ENCODE results near the gene PNKD. TPM values are rescaled to one million over a fixed set of nuclear protein-coding genes. Genes with fewer than 3 reads are reported as not detected.

Gene PNKD
- total and polyA plus RNA-seq, 10 of the 15 experiments (the other 5 are each of a cell fraction or from before 2014, with no cell fraction given), result 27.2 to 106 (median 61.3) TPM

DNA sequence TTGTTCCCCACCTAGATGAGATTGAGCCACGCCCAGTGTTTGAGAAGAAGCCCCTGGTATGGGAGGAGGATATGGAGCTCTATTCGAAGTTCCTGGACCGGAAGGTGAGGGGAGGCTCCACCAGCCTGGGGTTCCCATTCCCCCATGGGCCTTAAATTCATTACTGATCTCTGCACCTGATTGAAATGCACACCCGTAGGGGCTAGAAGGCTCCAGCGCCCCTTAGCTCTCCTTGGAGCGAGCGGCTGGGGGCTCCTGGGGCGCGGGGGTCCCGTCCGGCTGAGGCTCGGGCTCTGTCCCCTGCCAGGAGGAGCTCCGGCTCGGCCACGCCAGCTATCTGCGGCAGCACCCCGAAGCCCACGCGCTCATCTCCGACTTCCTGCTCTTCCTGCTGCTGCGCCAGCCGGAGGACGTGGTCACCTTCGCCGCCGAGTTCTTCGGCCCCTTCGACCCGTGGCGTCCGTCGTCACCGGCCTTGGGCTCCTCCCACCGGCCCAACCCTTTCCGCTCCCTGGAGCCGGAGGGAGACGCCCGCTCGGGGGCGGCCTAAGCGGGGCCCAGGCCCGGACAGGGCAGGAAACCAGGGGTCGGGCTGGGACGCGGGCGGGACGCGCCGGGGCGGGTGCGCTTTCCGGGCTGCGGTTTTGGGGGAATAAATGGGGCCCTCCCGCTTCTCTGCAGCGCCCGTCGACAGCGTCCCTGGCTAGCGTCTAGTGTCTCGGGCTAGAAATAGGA, 97.3 kb downstream of the PNKD start (continued):
- TF ChIP-seq, protein P1, sequence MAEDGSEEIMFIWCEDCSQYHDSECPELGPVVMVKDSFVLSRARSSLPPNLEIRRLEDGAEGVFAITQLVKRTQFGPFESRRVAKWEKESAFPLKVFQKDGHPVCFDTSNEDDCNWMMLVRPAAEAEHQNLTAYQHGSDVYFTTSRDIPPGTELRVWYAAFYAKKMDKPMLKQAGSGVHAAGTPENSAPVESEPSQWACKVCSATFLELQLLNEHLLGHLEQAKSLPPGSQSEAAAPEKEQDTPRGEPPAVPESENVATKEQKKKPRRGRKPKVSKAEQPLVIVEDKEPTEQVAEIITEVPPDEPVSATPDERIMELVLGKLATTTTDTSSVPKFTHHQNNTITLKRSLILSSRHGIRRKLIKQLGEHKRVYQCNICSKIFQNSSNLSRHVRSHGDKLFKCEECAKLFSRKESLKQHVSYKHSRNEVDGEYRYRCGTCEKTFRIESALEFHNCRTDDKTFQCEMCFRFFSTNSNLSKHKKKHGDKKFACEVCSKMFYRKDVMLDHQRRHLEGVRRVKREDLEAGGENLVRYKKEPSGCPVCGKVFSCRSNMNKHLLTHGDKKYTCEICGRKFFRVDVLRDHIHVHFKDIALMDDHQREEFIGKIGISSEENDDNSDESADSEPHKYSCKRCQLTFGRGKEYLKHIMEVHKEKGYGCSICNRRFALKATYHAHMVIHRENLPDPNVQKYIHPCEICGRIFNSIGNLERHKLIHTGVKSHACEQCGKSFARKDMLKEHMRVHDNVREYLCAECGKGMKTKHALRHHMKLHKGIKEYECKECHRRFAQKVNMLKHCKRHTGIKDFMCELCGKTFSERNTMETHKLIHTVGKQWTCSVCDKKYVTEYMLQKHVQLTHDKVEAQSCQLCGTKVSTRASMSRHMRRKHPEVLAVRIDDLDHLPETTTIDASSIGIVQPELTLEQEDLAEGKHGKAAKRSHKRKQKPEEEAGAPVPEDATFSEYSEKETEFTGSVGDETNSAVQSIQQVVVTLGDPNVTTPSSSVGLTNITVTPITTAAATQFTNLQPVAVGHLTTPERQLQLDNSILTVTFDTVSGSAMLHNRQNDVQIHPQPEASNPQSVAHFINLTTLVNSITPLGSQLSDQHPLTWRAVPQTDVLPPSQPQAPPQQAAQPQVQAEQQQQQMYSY (CRISPR knock-in tag; IDR thresholded peaks at IDR 0.05), result no peak
- TF ChIP-seq, protein P2, sequence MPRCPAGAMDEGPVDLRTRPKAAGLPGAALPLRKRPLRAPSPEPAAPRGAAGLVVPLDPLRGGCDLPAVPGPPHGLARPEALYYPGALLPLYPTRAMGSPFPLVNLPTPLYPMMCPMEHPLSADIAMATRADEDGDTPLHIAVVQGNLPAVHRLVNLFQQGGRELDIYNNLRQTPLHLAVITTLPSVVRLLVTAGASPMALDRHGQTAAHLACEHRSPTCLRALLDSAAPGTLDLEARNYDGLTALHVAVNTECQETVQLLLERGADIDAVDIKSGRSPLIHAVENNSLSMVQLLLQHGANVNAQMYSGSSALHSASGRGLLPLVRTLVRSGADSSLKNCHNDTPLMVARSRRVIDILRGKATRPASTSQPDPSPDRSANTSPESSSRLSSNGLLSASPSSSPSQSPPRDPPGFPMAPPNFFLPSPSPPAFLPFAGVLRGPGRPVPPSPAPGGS (IDR thresholded peaks at IDR 0.05; ENCODE audit: borderline replicate concordance, insufficient read depth, low read depth, low read length, poor library complexity, severe bottlenecking), result peak; percentile 82
- TF ChIP-seq RFX5 (IDR thresholded peaks at IDR 0.05; ENCODE audit: low read depth, low read length), result no peak
- TF ChIP-seq STAT3 (IDR thresholded peaks at IDR 0.05; ENCODE audit: low read depth, low read length), result no peak
- no peak for TF ChIP-seq SIN3A (IDR thresholded peaks at IDR 0.05; ENCODE audit: low read depth, low read length)
- TF ChIP-seq SP1 (IDR thresholded peaks at IDR 0.05; ENCODE audit: low read depth, low read length), result no peak
- peak in 1 of 2 experiments; percentile 45; a peak in 1 of 4 replicates for TF ChIP-seq BHLHE40 (IDR thresholded peaks at IDR 0.05; ENCODE audit: borderline replicate concordance in 1 of 2, low read depth in 2 of 2, low read length in 1 of 2)
- TF ChIP-seq, protein P3, sequence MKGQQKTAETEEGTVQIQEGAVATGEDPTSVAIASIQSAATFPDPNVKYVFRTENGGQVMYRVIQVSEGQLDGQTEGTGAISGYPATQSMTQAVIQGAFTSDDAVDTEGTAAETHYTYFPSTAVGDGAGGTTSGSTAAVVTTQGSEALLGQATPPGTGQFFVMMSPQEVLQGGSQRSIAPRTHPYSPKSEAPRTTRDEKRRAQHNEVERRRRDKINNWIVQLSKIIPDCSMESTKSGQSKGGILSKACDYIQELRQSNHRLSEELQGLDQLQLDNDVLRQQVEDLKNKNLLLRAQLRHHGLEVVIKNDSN (IDR thresholded peaks at IDR 0.05; ENCODE audit: borderline replicate concordance, extremely low read length, insufficient read depth, low read depth, low read length), result no peak
- TF ChIP-seq MEF2A (IDR thresholded peaks at IDR 0.05; ENCODE audit: insufficient read depth, low read depth, low read length), result no peak
- TF ChIP-seq, protein P4, sequence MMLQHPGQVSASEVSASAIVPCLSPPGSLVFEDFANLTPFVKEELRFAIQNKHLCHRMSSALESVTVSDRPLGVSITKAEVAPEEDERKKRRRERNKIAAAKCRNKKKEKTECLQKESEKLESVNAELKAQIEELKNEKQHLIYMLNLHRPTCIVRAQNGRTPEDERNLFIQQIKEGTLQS (IDR thresholded peaks at IDR 0.05; ENCODE audit: borderline replicate concordance, extremely low read depth, low read depth, low read length), result no peak
- no peak for TF ChIP-seq ZBED1 (IDR thresholded peaks at IDR 0.05; ENCODE audit: borderline replicate concordance)
- TF ChIP-seq KLF5 (IDR thresholded peaks at IDR 0.05; ENCODE audit: partially characterized antibody), result no peak
- TF ChIP-seq PAX8 (IDR thresholded peaks at IDR 0.05), result no peak
- TF ChIP-seq MTA3 (IDR thresholded peaks at IDR 0.05; ENCODE audit: borderline replicate concordance, low read length), result no peak
- TF ChIP-seq, protein P5, sequence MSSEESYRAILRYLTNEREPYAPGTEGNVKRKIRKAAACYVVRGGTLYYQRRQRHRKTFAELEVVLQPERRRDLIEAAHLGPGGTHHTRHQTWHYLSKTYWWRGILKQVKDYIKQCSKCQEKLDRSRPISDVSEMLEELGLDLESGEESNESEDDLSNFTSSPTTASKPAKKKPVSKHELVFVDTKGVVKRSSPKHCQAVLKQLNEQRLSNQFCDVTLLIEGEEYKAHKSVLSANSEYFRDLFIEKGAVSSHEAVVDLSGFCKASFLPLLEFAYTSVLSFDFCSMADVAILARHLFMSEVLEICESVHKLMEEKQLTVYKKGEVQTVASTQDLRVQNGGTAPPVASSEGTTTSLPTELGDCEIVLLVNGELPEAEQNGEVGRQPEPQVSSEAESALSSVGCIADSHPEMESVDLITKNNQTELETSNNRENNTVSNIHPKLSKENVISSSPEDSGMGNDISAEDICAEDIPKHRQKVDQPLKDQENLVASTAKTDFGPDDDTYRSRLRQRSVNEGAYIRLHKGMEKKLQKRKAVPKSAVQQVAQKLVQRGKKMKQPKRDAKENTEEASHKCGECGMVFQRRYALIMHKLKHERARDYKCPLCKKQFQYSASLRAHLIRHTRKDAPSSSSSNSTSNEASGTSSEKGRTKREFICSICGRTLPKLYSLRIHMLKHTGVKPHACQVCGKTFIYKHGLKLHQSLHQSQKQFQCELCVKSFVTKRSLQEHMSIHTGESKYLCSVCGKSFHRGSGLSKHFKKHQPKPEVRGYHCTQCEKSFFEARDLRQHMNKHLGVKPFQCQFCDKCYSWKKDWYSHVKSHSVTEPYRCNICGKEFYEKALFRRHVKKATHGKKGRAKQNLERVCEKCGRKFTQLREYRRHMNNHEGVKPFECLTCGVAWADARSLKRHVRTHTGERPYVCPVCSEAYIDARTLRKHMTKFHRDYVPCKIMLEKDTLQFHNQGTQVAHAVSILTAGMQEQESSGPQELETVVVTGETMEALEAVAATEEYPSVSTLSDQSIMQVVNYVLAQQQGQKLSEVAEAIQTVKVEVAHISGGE (CRISPR knock-in tag; IDR thresholded peaks at IDR 0.05), result no peak
- TF ChIP-seq GABPA (IDR thresholded peaks at IDR 0.05; ENCODE audit: low read depth), result no peak
- no peak for TF ChIP-seq TARDBP (IDR thresholded peaks at IDR 0.05; ENCODE audit: borderline replicate concordance)
